NCI-H82 treated with DMSO at 0.1 percent for 48 hours (cell line): ENCODE results near the gene TP53RK.

Experiments used
- DNase-seq: peaks from one replicate; lab custom pipeline; 2025; ENCODE audit not compliant: unreplicated experiment; lab: John Stamatoyannopoulos, UW

Gene TP53RK

DNA sequence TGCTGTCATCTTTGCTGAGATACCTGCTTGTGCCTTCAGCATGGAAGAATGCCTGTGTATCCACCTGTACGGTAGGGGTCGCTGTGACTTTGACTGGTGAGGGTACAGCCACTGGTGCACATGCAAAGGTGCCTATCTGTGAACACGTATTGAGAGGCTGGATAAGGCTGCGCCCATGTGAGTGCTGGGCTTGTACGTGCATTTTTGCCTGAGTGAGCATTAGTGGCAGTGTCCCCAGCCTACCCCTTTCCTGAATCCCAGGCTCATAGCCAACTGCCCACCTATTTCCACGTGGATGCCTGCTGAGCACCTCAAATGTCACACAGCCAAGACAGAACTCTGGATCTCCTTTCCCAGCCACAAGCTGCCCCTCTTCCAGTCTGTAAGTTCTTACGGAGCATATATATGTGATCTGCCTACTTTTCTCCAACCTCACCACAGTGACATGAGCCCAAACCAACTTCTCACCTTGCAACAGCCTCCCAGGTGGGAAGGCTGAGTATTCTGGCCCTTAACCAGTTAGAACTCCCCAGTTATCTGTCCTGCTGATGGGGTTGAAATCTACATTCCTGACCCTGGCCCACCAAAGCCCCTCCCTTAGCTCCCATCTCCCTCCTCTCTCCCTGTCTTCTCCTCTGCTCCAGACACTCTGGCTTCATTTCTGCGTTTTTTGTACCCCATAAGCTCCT, 19.1 kb upstream of the TP53RK start:
- no peak for DNase-seq

DNA sequence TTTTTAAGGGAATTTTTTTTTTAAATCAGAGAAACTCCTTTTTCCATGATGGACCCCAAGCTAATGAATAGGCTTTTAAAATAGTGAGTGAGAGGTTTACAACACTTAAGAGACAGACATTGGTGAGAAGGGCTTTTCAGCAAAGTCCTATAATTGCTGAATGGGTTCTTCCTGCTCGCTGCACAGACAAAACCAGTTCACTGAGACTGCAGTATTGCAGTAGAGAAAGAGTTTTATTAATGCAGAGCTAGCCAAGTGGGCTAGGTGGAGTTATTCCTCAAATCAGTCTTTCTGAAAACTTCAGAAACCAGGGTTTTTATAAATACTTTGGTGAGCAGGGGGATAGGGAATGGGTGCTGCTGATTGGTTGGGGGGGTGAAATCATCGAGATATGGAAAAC, 17.0 kb upstream of the TP53RK start:
- no peak for DNase-seq

DNA sequence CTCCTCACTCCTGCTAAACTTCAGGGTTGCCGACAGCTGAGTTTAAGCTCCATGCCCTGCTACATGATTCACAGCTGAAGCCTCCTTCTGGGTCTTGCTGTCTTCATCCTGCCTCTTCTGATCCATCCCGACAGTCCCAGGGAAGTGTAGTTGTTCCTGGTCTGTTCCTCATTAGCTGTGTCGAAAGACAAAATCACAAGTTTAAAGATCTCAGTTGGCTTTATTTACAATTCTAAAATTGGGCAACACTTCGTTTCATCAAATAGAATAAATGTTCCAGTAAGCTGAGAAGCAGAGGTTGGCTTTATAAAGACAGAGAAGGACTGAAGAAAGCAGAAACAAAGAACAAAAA, 16.1 kb upstream of the TP53RK start:
- no peak for DNase-seq

DNA sequence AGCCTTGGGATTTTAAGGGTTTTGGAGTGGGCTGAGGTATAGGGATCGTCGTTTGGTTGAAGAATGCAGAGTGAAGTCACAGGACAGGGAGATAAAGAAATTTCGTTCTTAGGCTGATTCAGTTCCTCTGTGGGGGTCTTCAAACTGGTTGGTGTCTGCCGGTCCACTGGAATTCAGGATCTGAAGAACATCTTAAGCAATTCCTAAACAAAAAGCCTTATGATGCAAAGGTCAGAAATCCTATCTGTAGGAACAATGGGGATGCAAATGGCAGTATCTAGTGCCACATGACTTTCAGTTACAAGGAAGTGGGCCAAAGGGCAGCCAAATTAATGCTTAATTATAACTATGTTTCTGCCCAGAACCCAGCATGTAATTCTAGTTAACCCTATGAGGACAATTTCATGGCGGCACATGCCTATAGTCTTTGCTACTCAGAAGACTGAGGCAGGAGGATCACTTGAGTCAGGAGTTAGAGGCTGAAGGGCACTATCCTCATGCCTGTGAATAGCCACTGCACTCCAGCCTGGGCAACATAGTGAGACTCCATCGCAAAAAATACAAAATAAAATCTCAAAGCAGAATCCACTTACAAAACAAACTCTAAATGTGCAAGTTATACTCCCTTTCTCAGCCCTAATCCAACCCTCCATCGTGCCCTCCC, 15.6 kb upstream of the TP53RK start:
- DNase-seq = no peak

DNA sequence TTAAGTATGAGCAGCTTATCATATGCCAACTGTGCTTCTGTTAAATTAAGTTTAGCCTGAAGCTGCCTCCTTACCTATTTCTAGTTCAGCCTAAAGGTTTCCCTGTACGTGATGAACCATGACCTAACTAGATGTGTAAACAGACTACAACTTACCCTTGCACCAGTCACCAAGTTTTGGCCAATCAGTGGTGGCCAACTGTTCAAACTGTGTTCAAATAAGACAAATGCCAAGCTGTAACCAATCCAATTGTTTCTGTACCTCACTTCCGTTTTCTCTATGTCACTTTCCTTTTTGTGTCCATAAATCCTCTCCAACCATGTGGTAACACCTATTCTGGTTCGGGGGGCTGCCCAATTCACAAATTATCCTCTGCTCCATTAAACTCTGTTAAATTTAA, 14.2 kb upstream of the TP53RK start:
- no peak for DNase-seq

DNA sequence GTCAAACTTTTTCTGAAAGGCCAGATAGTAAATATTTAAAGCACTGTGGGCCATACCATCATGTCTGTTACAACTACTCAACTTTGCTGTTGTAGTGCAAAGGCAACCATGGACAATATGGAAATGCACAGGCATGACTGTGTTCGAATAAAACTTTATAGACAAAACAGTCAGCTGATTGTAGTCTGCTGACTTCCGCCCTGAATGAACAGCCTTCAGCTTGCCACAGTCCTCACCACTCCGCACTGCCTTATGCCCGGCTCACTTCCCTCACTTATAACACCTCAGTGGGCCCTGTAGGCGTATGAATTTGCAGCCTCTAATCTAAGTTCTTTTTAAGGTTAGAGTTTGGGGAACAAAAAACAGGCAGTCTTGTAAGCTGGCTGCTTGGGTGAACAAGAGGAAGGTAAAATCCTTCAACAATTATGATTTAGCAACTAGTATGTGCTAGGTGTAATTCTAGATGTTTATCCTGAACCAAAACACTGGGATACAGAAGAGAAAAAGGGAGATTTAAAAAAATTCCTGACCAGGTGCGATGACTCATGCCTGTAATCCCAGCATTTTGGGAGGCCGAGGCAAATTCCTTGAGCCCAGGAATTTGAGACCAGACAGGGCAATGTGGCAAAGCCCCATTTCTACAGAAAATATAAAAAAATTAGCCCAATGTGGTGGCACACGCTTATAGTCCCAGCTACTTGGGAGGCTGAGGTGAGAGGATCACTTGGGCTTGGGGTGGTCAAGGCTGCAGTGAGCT, 13.4 kb upstream of the TP53RK start:
- DNase-seq = no peak

DNA sequence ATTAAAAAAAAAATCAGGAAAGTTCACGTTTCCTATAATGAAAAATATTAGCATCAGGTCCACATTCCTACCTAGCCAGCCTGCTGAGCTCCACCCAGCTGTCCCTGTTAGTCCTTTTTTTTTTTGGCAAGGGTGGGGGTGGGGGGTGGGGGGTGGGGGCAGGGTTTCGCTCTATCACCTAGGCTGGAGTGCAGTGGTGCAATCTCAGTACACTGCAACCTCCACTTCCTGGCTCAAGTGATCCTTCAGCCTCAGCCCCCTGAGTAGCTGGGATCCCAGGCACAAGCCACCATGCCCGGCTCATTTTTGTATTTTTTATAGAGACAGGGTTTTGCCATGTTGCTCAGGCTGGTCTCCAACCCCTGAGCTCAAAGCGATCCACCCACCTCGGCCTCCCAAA, 12.7 kb upstream of the TP53RK start:
- no peak for DNase-seq

DNA sequence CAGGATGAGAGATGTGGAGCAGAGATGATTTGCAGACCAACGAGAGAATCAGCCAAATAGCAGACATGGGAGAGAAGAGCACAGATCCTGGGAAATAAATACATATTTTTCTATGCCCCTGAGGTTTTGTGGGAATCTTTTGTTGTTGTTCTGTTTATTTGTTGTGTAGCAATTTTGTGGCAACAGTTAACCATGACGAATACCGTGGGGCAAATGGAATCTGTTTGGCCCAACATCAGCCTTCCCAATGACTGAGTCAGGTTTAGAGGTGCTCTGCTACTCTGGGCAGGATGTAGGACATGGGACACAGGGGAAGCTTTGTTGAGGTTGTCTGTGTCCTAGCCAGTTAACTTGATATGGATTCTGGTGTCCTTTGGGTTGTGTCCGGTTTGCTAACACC, 12.3 kb upstream of the TP53RK start:
- DNase-seq = no peak

DNA sequence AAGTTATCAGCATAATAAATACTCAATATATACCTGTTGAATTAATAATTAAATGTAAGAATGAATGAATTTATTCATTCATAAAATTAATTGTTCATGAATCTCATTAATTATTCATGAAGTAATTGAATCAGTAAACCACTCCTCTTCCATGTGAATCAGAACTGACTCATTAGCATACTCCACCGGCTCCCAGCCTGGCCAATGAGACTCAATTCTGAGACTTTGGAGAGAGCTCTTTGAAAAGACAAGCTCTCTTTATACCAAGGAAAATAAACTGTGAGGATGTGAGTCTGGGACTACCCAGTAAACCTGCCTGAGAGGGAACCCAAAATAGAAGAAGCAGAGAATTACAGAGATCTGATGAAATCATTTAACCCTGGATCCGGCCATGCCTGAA, 11.8 kb upstream of the TP53RK start:
- DNase-seq = no peak

DNA sequence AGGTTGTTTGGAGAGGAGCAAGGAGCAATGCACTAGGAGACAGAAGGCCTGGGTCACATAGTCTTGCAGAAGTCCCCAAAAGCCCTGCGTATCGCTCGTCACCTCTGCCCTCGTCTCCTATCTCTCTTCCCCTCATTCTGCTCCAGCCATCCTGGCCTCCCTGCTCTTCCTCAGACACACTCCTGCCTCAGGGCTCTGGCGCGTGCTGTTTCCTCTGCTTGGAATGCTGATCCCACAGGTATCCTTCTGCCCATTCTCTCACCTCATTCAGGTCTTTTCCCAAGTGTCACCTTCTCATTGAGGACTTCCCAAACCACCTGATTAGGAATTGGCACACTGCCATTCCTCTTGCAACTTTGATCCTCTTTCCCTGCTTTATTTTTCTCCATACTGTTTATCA, 11.2 kb upstream of the TP53RK start:
- DNase-seq = no peak

DNA sequence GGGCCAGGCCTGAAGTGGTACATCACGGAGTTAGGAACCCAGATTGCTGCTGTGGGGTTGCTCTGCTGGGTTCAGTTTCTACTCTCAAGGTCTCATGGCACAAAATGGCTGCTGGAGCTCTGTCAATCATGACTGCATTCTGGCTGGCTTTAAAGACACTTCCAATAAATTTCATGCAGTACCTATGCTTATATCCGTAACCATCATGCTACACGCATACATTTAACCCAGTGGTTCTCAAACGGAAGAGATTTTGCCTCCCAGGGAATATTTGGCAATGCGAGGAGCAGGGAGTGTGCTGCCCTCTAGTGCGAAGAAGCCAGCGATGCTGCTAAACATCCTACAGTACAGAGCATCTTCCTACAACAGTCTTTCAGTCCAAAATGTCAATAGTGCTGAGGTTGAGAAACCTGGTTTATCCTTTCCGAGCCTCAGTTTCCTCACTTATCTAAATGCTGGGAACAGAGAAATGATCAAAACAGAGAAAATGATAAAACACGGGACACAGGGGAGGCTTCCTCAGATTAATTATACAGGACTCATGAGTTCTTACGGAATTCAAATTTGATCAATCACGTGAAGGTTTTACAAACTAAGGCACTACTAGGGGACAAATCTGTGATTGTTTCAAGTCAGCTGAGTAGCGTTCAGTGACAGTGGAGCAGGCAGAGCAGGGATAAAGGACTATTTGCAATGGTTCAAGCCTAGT, 10.6 kb upstream of the TP53RK start:
- DNase-seq = no peak

DNA sequence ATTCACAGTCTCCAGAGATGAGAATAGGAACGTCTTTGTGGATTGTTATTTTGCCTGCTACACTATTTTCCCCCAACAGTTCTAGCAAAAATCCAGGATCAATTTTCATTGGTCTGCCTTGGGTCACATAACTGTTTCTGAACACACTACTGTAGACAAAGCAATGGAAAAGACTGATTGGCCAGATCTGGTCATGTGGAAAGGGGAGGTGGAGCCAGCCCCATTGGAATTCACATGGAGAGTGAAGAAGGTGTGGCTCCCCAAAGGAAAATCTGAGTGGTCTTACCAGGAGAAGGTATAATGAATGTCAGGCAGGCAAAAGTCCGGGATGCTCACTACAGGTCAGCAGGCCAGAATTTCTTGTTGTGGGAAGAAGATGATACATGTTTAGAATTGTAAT, 9.5 kb upstream of the TP53RK start:
- no peak for DNase-seq

DNA sequence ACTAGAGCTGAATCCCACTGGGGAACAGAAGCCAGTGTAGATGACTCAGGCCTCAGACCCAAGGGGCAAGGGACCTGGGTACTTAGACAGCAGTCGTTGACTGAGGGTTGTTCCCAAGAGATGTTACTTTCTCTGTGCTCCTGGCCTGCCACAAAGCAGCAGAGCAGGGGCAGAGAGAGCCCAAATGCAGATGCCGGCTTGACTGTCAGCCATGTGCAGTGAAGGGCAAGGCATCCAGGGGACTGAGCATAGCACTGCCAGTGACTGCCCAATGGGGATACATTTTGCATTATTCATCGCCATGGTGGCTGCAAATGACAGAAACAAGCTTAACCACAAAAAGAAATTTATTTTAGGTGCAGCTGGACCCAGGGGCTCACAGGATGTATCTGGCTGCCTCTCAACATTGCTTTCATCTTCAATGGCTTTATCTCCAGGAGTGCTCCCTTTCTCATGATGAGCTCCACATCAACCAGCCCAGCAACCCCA, 7.6 kb upstream of the TP53RK start:
- no peak for DNase-seq

DNA sequence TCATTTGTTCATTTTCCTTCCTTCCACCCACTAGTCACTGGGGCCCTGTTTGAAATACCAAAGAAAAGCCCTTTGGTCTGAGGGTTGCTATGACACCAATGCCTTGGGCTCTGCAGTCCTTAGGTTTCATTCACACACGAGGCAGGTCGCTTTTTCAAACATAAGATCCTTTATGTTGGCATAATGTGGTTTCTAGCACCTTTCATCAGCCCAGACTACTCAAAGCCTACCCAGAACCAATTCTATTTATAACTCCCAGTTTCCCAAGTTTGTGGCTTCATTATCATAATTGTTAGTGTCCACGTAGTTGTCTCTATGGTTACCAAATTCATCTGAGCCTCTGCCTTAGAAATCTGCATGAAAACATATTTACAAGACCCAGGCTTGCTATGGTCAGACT, 6.6 kb upstream of the TP53RK start:
- no peak for DNase-seq

DNA sequence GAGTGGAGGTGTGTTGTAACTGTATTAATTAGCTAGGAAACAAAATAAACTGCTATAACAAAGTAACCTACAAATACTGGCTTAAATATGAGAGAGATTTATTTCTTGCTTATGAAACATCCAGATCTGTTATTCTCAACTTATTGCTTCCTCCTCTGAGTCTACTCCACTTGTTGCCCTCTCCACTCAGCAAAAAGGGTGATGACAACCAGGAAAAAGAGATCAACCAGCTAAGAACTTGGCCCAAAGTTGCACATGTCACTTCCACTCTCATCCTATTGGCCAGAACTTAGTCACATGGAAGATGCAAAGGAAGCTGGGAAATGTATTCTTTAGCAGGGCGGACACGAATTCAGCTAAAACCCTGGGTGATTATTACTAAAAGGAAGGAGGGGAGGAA, 5.2 kb upstream of the TP53RK start:
- DNase-seq = peak; percentile 63

DNA sequence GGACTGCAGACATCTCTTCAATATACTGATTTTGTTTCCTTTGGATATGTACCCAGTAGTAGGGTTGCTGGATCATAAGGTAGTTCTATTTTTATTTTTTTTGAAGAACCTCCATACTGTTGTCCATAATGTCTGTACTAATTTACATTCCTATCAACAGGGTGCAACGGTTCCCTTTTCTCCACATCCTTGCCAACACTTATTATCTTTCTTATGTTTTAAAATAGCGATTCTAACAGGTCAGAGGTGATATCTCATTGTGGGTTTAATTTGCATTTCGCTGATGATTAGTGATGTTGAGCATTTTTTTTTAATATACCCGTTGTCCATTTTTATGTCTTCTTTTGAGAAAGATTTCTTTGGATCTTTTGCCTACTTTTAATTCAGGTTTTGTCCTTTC, 2.0 kb upstream of the TP53RK start:
- DNase-seq = no peak

DNA sequence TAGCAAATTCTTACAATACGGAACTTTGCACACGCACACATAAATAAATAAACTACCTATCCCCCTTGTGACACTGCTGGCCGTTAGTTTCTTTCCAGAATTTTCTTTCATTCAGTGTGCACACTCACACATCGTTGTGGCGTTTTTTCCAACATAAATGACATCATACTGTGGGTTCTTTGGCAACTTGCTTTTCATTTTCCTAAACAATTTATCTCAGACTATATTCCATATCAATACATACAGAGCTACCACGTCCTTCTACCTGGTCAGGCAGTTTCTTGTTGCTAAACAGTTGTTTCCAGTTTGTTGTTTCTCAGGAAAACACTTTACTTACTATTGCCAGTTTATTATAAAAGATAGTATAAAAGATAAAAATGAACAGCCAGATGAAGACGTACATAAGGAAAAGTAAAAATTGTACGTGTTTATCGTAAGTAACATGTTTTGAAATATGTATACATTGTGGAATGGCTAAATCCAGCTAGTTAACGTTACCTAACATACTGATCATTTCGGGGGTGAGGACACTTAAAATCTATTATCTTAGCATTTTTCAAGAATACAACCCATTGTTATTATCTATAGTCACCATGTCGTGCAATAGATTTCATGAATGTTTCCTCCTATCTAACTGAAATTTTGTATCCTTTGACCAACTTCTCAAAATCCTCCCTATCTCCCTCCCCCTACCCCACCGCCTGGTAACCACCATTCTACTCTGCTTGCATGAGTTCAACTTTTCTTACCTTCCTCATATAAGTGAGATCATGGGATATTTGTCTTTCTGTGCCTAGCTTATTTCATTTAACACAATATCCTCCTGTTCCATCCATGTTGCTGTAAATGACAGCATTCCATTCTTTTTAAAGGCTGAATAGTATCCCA, 1.2 kb upstream of the TP53RK start:
- DNase-seq = no peak

DNA sequence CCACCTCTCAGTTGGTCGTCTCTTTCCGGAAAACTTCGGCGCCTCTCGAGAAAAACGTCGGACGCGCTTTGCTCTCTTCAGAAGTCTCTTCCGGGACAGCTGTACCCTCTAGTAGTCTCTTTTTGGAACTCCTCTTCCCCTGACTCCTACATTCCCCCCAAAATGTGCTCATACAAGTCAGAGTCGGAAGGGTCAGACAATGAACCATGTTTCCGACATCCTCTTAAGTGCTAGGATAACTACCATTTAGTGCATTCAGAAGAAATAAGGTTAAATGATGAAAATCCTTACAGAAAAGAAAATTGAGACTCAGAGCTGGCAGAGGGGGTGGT, 476 bp upstream of the TP53RK start:
- DNase-seq = no peak

DNA sequence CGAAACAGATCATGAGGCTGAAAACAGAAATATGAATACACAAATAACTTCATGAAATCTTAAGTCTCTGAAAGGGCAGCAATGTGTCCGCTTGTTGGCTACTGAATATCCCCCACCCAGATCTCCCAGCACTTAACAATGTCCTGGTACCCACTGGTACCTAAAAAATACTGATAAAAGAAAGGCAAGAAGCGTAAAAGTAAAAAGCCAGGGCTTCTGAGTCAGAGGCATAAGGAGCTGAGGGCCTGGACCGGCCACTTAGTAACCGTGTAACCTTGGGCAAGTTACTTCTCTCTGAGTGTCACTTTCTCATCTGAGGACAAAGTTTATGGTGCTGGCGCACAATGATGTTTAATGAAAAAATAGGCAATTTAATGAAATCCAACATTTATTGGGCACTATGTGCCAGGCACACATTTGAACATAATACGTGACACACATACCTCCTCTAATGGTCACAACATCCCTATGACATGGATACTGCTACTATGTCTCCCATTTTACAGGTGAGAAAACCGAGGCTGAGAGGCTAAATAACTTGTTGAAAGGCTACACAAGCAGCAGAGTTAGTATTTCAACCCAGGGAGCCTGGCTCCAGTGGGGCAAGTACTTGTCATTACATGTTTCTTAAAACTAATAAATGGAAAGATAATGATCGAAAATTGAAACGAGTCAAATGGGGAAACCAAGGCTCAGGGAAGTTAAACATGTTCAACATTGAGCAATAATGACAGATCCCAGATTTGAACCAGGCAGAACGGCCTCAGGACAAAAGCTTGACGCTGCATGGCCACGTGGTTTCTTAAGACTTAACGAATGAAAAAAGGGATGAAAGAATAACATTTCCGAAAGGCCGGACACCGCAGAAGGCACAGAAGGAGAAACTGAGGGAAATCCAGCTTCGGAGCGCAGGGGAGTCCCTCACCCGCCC, 828 bp downstream of the TP53RK start:
- peak; percentile 15 for DNase-seq
